Liver (tissue), 9 donors: ENCODE measurements around the gene HEXIM2. TPM values are rescaled to one million over a fixed set of nuclear protein-coding genes. Genes with fewer than 3 reads are reported as not detected.

Experiments used
- DNase-seq: peaks from one replicate; pipeline ENCODE4 v3.0.0-alpha.2; 2017; ENCODE audit warnings: low spot score
- H3K27ac ChIP-seq, 2 donors: one replicate each; pipeline ENCODE4 v1.7.0; 2013; ENCODE audit warnings: inconsistent platforms in 2 of 2, low read length in 2 of 2, control low read depth in 1 of 2, low read depth in 1 of 2, mild to moderate bottlenecking in 1 of 2
- H3K27me3 ChIP-seq, 4 donors: one replicate each; pipeline versions ENCODE4 v1.6.1 to v1.7.0; 2013; ENCODE audit warnings: low read length in 3 of 4, inconsistent platforms in 1 of 4, mild to moderate bottlenecking in 1 of 4, moderate library complexity in 1 of 4; ENCODE audit not compliant: control insufficient read depth in 4 of 4, insufficient read depth in 4 of 4
- H3K36me3 ChIP-seq, 4 donors: one replicate each; pipeline versions ENCODE4 v1.6.1 to v1.7.0; 2013; ENCODE audit warnings: low read length in 3 of 4, mild to moderate bottlenecking in 3 of 4, low read depth in 1 of 4, moderate library complexity in 1 of 4; ENCODE audit not compliant: control insufficient read depth in 4 of 4, insufficient read depth in 3 of 4
- H3K4me1 ChIP-seq, 4 donors: one replicate each; pipeline versions ENCODE4 v1.6.1 to v1.7.0; 2013; ENCODE audit warnings: low read length in 3 of 4, mild to moderate bottlenecking in 3 of 4, moderate library complexity in 1 of 4; ENCODE audit not compliant: control insufficient read depth in 4 of 4, insufficient read depth in 4 of 4
- H3K4me3 ChIP-seq, 3 donors: one replicate each; pipeline versions ENCODE4 v1.6.1 to v1.7.0; 2013; ENCODE audit warnings: low read length in 3 of 3, control low read depth in 1 of 3, low read depth in 1 of 3, mild to moderate bottlenecking in 1 of 3
- H3K9ac ChIP-seq, 2 donors: one replicate each; pipeline ENCODE4 v1.7.0; 2013; ENCODE audit warnings: low read length in 2 of 2, mild to moderate bottlenecking in 2 of 2, moderate library complexity in 2 of 2, control low read depth in 1 of 2, low read depth in 1 of 2
- H3K9me3 ChIP-seq, 4 donors: one replicate each; pipeline versions ENCODE4 v1.6.1 to v1.7.0; 2013; ENCODE audit warnings: low read length in 3 of 4; ENCODE audit not compliant: control insufficient read depth in 4 of 4
- ATF3 ChIP-seq: IDR thresholded peaks from 2 replicates; pipeline ENCODE4 v1.6.1; 2016; ENCODE audit warnings: antibody characterized with exemption
- CTCF ChIP-seq: fragments of 150-350 bp; IDR thresholded peaks from 2 replicates; pipeline ENCODE4 v1.5.1; 2017; ENCODE audit warnings: improper control_type of control experiment, low read depth, low read length; ENCODE audit not compliant: missing input control
- EGR1 ChIP-seq, 2 donors: IDR thresholded peaks; 2 replicates each; pipeline ENCODE4 v1.6.1; 2016 to 2018; ENCODE audit warnings: antibody characterized with exemption in 2 of 2, low read depth in 2 of 2
- FOXA1 ChIP-seq: IDR thresholded peaks from 2 replicates; pipeline ENCODE4 v1.6.1; 2016; ENCODE audit warnings: antibody characterized with exemption
- FOXA2 ChIP-seq: IDR thresholded peaks from 2 replicates; pipeline ENCODE4 v1.6.1; 2016; ENCODE audit warnings: antibody characterized with exemption
- GABPA ChIP-seq, 2 donors: IDR thresholded peaks in 1 of 2; conservative IDR thresholded peaks in 1 of 2; 2 replicates each; pipeline ENCODE4 v1.6.1; 2016; ENCODE audit warnings: antibody characterized with exemption in 2 of 2, mild to moderate bottlenecking in 1 of 2, moderate library complexity in 1 of 2
- HNF4A ChIP-seq, 2 donors: conservative IDR thresholded peaks; 2 replicates each; pipeline ENCODE4 v1.6.1; 2016; ENCODE audit warnings: antibody characterized with exemption in 2 of 2, mild to moderate bottlenecking in 2 of 2
- HNF4G ChIP-seq: IDR thresholded peaks from 2 replicates; pipeline ENCODE4 v1.6.1; 2016; ENCODE audit warnings: antibody characterized with exemption
- JUND ChIP-seq, 2 donors: IDR thresholded peaks; 2 replicates each; pipeline ENCODE4 v1.6.1; 2016; ENCODE audit warnings: antibody characterized with exemption in 2 of 2
- MAX ChIP-seq: IDR thresholded peaks from 2 replicates; pipeline ENCODE4 v1.6.1; 2016; ENCODE audit warnings: antibody characterized with exemption
- NR2F2 ChIP-seq: IDR thresholded peaks from 2 replicates; pipeline ENCODE4 v1.6.1; 2016; ENCODE audit warnings: antibody characterized with exemption
- RAD21 ChIP-seq, 2 donors: IDR thresholded peaks; 2 replicates each; pipeline ENCODE4 v1.6.1; 2016; ENCODE audit warnings: antibody characterized with exemption in 2 of 2, mild to moderate bottlenecking in 2 of 2
- REST ChIP-seq: IDR thresholded peaks from 2 replicates; pipeline ENCODE4 v1.6.1; 2016; ENCODE audit warnings: antibody characterized with exemption, mild to moderate bottlenecking
- RXRA ChIP-seq, 2 donors: IDR thresholded peaks; 2 replicates each; pipeline ENCODE4 v1.6.1; 2017 to 2018; ENCODE audit warnings: antibody characterized with exemption in 2 of 2, mild to moderate bottlenecking in 1 of 2
- SP1 ChIP-seq: IDR thresholded peaks from 2 replicates; pipeline ENCODE4 v1.6.1; 2018; ENCODE audit warnings: antibody characterized with exemption, mild to moderate bottlenecking
- TAF1 ChIP-seq: conservative IDR thresholded peaks from 2 replicates; pipeline ENCODE4 v1.6.1; 2016; ENCODE audit warnings: antibody characterized with exemption, mild to moderate bottlenecking
- YY1 ChIP-seq: IDR thresholded peaks from 2 replicates; pipeline ENCODE4 v1.6.1; 2016; ENCODE audit warnings: antibody characterized with exemption, mild to moderate bottlenecking
- ZBTB33 ChIP-seq: IDR thresholded peaks from 2 replicates; pipeline ENCODE4 v1.6.1; 2016; ENCODE audit warnings: antibody characterized with exemption
- WGBS: extraction: QIAGEN DNeasy Blood & Tissue Kit; methylation state at CpG from one replicate; pipeline ENCODE4 v1.1.7; 2013; 5-methylcytosine and 5-hydroxymethylcytosine counted together
- polyA plus RNA-seq, 2 donors: library from polyadenylated mRNA; stranded (reverse) in 1 of 2; unstranded in 1 of 2; fragments of 200-250 nt in 1 of 2; fragments of >200 nt in 1 of 2; fragmentation: Nextera tagmentation in 1 of 2; extraction: Ambion mirVana in 1 of 2; gene quantifications; one replicate each; pipeline versions ENCODE4 v1.2.1 to v1.2.3, GENCODE V29; 2013 to 2015
- total RNA-seq, 2 donors: library from RNA; depleted of rRNA; stranded (reverse); fragments of >200 nt; gene quantifications; one replicate each; pipeline ENCODE4 v1.2.3, GENCODE V29; 2014
- donor health status: healthy.
- donor health status: healthy.
- donor health status: healthy.
- donor health status: healthy.
- donor health status: healthy.

The HEXIM2 gene
- total and polyA plus RNA-seq, 4 donors: 3.5 to 10.7 (median 5.5) TPM

- peaks cover 7 to 33% (median 22%) of the 10 kb centered on the region in 4 donors for H3K4me1 ChIP-seq
- no peak overlapping the region for H3K9ac ChIP-seq
- DNase-seq: peak; percentile 40
- H3K4me3 ChIP-seq: no peak overlapping the region
- TF ChIP-seq SP1: no peak
- TF ChIP-seq RAD21 (IDR thresholded peaks at IDR 0.05): no peak
- TF ChIP-seq HNF4A (conservative IDR thresholded peaks at IDR 0.05): no peak
- TF ChIP-seq ATF3: no peak
- no peak for TF ChIP-seq TAF1
- TF ChIP-seq JUND (IDR thresholded peaks at IDR 0.05): no peak
- no peak for TF ChIP-seq NR2F2
- TF ChIP-seq EGR1 (IDR thresholded peaks at IDR 0.05; ENCODE audit: low read depth in 2 of 2): no peak
- TF ChIP-seq FOXA2: no peak
- no peak for TF ChIP-seq REST
- TF ChIP-seq FOXA1: no peak
- no peak for TF ChIP-seq ZBTB33
- no peak for TF ChIP-seq GABPA (IDR thresholded peaks at IDR 0.05 in 1 of 2, conservative IDR thresholded peaks at IDR 0.05 in 1 of 2)
- no peak for TF ChIP-seq HNF4G
- no peak for TF ChIP-seq YY1
- no peak for TF ChIP-seq CTCF
- TF ChIP-seq RXRA (IDR thresholded peaks at IDR 0.05): no peak
- TF ChIP-seq MAX: no peak
- H3K36me3 ChIP-seq: peaks cover 0 to 11% (median 0%) of the 10 kb centered on the region in 4 donors
- no peaks in the 10 kb centered on the region for H3K9me3 ChIP-seq
- H3K27ac ChIP-seq: no peak overlapping the region
- no peaks in the 10 kb centered on the region for H3K27me3 ChIP-seq
- 60% methylated on average over 7 of the region's 7 CpGs for WGBS
These were observed 3.1 kb downstream of the HEXIM2 start for GRCh38 chr17:45164734-45165269.
